Right kidney (tissue), 1 donor: ENCODE measurements around the gene MS4A10.

Experiments used
- DNase-seq: peaks from one replicate; pipeline ENCODE4 v3.0.0-alpha.2; 2016

Gene MS4A10

GRCh38 chr11:60830478-60831142, 45.5 kb downstream of the MS4A10 start:
- no peak for DNase-seq

GRCh38 chr11:60831143-60831500, 46.0 kb downstream of the MS4A10 start:
- peak; percentile 49 for DNase-seq

GRCh38 chr11:60831501-60832079, 46.5 kb downstream of the MS4A10 start:
- DNase-seq = no peak

DNA sequence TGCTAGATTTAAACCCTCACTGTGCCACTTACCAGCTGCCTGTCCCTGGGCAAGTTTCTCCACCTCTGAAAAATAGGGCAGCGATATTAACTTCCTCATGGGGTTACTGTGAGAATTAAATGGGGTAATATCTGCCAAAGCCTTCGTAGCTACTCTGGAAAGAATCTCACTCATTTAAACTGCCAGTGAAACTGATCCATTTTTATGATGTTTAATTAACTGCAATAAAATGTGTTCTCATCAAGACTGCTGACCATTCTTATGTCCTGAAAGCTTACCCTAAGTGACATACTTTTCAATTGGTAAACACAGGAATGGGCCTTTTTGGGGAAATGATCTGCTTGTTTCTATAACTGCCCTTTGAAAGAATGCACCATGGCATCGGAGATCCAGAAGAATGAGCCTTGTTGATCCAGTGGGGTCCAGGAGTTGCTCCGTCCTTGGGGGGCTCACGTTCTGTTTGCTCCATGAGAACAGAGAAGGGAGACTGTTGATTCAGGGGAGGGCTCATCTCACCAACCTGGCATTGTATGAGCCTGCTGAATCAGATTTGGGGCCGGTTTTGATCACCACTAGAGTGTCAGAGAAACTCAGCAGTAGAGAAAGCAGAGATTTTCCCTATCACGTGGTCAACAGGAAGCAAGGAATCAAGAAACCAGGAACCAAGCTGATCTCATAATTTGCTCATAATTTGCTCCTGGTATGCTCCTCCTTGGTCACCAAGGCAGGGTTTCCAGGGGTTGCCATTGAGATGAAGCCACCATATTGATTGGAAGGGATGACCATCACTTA, 49.8 kb downstream of the MS4A10 start:
- no peak for DNase-seq

GRCh38 chr11:60835534-60835846, 50.4 kb downstream of the MS4A10 start:
- no peak for DNase-seq

GRCh38 chr11:60836866-60837515, 51.9 kb downstream of the MS4A10 start:
- no peak for DNase-seq

DNA sequence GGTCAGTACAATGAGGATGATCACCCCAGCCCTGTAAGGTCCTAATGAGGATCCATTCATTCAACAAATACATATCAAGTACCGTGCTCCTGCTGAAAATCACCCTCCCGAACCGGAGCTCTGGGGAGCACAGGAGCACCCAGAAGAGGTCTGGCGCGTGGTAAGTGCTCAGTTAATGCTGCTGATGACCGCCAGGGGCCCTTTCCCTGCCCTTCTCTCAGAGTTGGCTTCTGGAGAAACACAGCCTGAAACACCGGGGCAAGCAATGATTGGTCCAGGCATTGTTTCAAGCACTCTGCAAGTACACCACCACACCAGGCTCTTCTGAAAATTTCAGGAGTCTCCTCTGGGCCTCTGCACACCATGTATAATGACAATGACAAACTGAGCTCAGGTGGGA, 53.0 kb downstream of the MS4A10 start:
- no peak for DNase-seq

- DNase-seq = peak; percentile 20
Measured at GRCh38 chr11:60840470-60841430, 55.6 kb downstream of the MS4A10 start.

DNA sequence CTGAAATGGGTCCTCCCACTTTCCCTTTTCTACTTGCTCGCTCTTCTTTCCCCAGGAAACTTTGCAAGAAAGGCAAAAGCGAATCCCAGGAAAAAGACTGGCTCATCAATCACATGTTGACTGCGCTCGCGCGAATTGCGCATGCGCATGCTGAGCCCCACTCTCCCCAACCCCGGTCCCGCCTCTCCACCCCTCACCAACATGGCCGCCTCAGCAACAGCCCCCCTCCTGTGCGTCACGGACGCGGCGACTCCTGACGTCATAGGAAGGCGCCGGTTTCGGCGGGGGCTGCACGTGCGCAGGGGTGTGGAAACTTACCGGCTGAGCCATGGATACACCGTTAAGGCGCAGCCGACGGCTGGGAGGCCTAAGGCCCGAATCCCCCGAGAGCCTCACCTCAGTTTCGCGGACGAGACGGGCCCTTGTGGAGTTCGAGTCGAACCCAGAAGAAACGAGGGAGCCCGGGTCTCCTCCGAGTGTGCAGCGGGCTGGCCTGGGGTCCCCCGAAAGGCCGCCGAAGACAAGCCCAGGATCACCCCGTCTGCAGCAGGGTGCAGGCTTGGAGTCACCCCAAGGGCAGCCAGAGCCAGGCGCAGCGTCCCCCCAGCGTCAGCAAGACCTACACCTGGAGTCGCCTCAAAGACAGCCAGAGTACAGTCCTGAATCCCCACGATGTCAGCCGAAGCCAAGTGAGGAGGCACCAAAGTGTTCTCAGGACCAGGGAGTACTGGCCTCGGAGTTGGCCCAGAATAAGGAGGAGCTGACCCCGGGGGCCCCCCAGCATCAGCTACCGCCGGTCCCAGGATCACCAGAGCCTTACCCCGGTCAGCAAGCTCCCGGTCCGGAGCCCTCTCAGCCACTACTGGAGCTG, 56.9 kb downstream of the MS4A10 start, which contains the start of gene CCDC86:
CCDC86 (plus strand) TSS at position 317 of the 871 bp plus-strand sequence; CDS start at position 329, 12 bp downstream.
- DNase-seq = peak; percentile 90

GRCh38 chr11:60842668-60843600, 57.8 kb downstream of the MS4A10 start:
- no peak for DNase-seq

GRCh38 chr11:60844045-60844869, 59.1 kb downstream of the MS4A10 start:
- DNase-seq = no peak

DNA sequence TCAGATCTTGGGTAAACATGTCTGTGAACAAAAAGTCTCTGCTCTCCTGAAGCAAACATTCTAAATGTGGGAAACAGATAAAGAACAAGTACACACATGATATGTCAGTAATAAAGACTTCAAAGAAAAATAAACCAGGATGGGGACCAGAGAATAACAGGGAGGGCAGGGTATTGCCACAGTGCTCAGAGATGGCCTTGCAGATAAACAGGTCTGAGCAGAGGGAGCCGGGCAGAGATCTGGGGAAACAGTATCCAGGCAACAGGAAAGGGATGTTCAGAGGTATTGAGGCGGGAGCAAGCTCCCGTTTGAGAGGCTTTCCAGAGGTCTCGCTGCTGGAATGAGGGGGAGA, 59.7 kb downstream of the MS4A10 start:
- no peak for DNase-seq

DNA sequence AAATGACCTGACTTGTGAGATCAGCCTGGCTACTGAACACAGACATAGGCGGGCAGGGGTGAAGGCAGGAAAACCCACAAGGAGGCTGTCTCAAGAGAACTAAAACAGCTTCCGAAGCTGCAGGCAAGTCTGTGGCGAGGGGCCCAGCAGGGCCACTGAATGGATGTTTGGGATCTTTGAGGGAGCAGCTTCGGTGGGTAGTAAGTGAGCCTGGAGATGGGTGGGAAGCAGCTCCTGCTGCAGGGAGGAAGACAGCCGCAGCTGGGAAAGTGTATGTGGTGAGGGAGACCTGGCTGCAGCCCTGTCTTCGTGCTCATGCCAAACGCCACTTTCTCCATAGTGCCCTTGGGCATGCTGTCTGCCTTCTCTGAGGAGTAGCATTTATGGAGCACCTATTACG, 60.2 kb downstream of the MS4A10 start:
- no peak for DNase-seq

DNA sequence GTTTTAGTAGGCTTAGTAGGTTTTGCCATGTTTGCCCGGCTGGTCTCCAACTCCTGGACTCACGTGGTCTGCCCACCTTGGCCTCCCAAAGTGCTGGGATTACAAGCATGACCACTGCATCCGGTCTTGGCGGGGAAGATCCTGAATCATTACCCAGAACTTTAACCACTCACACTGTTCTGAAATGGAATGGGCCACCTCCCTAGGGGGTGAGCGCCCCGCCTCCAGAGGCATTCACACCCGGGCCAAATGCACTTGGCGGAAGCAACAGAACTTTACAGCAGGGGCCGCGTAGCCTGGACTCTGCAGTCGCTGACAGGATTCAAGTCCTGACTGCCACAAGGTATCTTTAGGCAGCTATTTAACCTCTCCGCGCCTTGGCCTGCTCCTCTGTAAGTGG, 62.1 kb downstream of the MS4A10 start:
- DNase-seq = no peak

GRCh38 chr11:60847896-60848295, 62.8 kb downstream of the MS4A10 start:
- DNase-seq = no peak

GRCh38 chr11:60848714-60849151, 63.6 kb downstream of the MS4A10 start:
- no peak for DNase-seq

GRCh38 chr11:60849641-60850520, 64.7 kb downstream of the MS4A10 start:
- no peak for DNase-seq
